ENCODE measurements around the gene TFEB.

TFEB gene

DNA sequence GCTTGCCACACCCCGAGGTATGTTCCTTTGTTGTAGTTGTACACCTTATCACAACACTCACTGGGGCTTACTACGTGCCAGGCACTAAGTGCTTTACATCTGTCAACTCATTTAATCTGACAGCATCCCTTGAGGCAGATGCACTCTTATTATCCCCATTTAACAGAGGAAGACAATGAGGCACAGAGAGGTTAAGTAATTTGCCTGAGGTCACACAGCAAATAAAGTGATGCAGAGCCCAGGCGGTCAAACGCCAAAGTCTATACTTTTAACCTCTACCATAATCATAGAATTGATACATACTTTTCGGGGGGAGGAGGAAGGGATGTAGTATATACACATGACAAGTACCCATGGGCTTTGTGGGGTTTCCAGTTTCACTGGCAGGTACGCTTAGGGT lies 59.4 kb downstream of the TFEB start:
- no peak for DNase-seq (ENCODE audit: low read depth in 3 of 3)

DNA sequence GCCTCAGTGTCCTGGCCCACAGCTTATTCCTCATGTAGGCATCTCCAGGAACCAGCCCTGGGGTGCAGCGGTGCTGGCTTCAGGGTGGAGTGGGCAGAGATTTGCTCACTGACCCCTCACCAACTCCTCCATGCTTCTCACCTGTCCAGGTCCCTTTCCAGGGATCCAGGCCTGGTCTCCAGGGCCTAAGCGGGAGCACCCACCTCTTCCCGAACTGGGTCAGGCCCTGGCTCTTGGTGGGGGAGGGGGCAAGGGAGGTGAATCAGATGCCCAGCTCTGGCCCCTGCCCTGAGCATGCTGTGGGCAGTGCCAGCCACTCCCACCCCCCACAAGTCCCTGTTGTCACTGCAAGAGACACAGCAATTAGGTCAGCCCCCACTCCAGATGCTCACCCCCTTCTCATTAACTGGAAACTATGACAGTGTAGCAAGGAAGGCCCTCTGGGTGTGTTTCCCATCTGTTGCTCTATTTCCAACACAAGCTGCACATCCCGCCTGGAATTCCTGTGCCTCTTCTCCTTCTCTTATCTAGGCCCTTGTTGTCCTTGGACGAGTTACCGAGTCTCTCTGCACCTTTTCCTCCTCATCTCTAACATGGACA lies 60.1 kb downstream of the TFEB start:
- no peak for DNase-seq (ENCODE audit: low read depth in 3 of 3)

DNA sequence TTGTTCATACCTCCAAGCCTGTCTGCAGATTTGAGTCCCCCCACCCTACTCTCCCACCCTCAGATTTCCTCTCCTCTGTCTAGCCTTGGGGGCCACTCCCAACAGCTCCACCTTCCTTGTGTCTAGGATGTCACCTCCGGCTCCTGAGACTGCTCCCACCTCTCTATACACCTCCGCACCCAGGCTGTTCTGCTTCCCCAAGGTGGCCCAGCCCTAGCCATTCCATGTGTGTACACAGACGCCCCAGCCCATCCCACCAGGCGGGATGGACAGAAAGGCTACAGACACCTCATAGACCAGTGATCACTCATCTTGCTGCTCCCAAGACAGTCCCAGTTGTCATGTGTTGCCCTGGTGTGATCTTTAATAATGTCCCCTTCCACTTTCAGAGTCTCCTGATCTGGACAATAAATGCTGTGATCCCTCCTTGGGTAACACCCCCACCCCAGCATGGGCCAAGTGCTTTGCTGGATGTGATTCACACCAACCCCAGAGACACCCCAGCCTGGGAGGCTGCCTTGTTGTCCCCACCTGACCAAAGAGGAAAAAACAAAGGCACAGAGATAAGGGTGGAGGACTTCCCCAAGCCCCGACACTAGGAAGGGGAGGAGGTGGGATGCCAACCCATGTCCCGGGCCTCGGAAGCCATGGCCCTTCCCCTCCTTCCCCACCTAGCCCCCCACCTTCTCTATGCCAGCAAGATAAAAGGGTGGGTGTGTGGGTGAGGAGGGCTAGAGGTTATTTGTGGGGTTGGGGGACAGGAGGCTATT lies 61.0 kb downstream of the TFEB start:
- DNase-seq (ENCODE audit: low read depth in 3 of 3): no peak

DNA sequence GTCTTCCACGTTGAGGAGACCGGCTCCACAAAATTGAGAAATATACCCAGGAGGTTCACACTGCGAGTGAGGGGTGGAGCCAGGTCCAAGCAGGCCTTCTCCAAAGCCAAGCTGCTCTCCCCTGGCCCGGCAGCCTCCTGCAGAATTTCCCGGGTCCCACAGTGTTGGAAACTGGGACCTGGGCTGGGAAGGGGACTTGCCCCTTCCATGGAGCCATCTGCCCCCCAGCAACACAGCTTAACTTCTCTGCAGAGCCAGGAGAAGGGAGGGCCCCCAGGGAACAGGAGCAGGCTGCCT lies 61.8 kb downstream of the TFEB start:
- no peak for DNase-seq (ENCODE audit: low read depth in 3 of 3)

DNA sequence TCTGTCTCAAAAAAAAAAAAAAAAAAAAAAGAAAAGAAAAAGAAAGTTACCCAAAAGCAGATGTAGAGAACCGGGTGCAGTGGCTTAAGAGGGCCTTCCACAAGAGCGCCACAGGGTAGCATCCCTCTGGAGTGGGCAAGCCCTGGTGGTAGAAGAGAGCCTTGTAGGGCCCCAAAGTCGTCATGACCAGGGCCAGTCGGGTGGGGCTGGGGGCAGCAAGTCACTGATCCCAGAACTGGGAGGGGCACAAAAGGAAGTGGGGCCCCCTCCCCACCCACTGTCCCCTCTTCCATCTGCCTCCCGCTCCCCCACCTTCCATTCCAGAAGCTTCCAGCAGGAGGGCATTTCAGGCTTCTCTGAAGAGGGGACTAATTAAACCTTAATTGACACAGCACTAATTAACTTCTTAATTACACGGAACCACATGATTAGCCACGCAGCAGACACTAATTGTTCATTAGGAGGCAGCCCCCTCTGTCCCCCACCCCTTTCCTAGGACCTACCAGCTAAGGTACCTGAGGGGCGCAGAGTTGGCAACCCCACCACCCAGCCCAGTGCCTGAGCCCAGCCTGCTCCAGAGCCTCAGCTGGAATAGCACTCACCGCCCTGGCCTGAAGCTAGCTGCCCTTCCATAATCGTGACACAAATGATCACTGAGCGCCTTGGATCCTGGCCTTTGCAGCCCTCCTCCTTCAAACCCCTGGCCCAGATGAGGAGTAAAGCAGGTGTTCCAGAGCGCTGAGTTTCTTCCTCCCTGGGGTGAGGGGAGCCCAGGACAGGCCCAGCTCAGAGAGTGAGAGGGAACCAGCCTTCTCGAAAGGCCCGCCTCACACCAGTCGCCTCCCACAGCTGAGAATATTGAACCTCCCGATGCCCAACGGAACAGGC lies 62.3 kb downstream of the TFEB start:
- DNase-seq (ENCODE audit: low read depth in 3 of 3): no peak

DNA sequence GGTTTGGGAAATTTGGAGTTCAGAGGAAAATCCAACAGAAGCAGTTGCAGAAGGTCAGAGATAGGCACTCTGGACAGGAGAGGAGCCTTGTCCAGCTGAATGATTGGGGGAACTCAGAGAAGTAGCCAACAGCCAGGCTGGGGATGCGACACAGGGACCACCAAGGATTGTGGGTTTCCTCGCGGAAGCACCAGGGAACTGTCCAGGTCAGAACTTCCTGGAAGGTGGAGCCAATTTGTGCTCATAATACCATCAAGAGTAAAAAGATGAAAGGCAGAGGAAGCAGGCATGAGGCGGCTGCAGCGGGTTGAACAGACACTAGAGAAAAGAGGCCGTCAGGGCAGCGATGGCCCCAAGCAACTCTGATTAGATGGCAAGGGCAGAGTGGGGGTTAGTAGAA lies 63.4 kb downstream of the TFEB start:
- DNase-seq (ENCODE audit: low read depth in 3 of 3): no peak

DNA sequence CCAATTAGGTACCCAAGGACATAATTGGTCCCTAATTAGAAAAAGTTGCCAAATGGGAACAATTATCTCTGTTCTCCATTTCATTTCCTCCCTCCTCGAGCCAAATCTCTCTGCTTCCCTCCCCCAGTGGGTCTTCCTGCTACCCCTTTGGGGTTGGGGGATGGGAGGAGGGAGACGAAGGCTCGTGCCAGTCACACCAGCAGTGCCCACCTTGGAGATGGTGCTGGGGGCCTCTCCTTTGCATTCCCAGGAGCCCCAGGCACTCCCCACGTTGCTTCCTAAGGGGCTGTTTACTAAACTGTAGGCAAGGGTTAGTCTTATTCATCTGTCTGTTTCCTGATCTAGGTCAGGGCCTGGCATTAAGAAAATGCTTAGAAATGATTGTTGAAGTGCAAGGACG lies 64.0 kb downstream of the TFEB start:
- no peak for DNase-seq (ENCODE audit: low read depth in 3 of 3)

DNA sequence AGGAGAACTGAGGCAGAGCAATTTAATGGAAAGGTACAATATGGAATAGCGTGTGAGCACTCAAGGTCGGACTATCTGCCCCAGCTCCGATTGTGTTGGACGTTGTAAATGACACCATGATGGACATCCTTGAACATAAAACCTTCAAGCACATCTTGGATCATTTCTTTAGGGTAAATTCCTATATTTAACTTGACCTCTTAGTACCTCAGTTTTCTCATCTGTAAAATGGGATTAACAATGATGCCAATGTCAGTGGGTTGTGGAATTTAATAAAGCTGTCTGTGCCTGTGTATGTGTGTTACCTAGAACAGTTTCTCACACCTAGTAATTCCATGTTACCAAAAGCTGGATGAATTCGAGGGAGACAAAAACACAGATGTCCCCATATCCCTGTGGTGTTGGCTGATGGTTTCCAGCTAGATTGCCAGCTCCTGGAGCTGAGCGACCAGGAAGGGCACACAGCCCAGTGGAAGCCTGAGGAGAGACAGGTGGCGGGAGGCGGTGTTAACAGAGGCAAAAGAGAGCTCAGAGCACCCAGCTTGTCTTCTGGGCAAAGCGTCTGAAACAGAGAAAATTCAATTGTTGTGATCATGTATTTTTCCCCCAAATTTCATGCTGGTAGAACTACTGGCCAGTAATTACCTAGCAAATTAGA lies 64.6 kb downstream of the TFEB start:
- DNase-seq (ENCODE audit: low read depth in 3 of 3): no peak

DNA sequence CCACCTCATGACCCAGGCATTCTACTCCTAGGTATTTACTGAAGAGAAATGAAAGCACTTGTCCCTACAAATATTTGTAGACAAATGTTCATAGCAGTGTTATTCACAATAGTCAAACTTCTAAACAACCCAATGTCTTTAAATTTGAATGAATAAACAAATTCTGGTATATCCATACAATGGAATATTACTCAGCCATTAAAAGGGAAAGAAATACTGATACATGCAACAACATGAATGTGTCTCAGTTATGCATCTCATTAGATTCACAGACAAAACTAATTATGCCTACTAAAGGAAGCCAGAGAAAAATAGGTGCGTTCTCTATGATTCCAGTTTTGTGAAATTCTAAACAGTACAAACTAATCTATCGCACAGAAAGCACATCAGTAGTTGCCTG lies 66.4 kb downstream of the TFEB start:
- no peak for DNase-seq (ENCODE audit: low read depth in 3 of 3)

DNA sequence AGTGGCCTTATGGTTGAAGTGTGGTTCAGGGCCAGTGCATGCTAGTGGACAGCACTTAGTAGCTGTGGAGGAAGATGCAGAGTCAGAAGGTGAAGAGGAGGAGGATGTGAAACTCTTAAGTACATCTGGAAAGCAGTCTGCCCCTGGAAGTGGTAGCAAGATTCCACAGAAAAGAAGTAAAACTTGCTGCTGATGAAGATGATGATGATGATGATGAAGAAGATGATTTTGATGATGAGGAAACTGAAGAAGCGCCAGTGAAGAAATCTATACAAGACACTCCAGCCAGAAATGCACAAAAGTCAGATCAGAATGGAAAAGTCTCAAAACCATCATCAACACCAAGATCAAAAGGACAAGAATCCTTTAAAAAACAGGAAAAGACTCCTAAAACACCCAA lies 68.2 kb downstream of the TFEB start:
- no peak for DNase-seq (ENCODE audit: low read depth in 3 of 3)

DNA sequence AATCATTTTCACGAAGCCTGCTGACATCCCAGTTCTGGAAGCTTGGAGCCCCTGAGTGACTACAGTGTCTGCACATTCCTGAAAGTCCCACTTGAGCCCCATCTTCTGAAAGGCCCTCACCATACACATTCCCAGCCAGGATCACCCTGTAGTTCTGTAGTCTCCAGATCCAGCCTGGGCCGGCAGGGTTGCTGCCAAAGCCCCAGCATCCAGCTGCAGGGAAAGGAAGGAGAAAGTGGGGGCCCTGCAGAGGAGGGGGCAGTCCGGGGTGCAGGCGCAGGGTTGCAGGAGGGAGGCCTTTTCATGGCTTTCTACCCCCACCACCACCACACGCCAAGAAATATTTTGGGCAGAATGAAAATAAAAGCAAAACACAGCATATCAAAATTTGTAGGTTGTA lies 71.1 kb downstream of the TFEB start:
- DNase-seq (ENCODE audit: low read depth in 3 of 3): no peak

DNA sequence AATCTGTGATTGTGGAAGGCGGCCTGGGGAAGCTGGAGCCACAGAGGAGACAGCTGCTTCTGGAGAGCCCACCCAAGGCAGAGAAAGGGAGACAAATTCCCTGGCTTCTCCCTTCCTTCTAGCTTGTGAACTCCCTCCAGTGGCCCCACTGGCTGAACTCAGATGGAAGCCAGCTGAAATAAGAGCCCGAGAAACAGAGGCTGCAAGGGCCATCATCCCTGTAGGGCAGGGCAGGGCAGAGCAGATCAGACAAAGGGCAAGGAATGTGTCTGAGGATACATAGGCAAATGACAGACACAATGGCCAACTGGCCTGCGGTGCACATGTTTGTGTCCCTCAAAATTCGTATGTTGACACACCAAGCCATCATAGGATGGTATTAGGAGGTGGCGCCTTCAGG lies 71.8 kb downstream of the TFEB start:
- no peak for DNase-seq (ENCODE audit: low read depth in 3 of 3)

DNA sequence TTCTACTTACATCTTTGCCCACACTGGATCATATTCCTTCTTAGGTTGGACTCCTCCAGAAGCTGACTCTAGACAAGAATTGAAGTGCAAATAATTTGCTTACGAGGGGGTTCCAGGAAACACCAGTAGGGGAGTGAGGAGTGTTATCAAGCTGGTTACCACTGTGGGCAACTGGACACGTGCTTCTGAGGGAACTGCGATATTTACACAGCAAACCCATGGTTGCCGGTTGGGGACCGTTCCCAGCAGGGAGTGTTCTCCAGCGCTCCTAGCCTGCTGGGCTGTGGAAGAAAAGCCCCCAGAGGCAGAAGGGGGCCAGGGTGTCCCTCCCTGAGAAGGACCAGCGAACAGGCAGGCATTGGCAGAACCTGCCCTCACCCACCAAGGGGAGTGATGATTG lies 75.5 kb downstream of the TFEB start:
- DNase-seq (ENCODE audit: low read depth in 3 of 3): no peak

DNA sequence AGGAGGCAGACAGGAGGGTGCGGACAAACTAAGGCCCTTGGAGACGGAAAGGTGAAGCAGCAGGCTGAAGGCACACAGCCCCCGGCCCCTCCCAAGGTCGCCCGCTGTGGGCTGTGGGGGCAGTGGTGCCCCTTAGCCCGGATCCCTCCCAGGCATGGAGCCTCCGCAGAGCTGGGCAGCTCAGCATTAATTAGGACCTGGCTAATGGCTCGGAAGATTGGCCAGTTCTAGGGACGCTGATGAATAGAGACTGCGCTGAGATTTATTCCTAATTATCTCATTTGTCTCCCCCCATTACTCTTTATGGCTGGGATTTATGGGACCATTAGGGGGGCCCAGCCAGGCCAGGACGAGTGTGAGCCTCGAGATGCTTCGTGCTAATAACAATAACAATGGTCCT lies 76.8 kb downstream of the TFEB start:
- no peak for DNase-seq (ENCODE audit: low read depth in 3 of 3)

DNA sequence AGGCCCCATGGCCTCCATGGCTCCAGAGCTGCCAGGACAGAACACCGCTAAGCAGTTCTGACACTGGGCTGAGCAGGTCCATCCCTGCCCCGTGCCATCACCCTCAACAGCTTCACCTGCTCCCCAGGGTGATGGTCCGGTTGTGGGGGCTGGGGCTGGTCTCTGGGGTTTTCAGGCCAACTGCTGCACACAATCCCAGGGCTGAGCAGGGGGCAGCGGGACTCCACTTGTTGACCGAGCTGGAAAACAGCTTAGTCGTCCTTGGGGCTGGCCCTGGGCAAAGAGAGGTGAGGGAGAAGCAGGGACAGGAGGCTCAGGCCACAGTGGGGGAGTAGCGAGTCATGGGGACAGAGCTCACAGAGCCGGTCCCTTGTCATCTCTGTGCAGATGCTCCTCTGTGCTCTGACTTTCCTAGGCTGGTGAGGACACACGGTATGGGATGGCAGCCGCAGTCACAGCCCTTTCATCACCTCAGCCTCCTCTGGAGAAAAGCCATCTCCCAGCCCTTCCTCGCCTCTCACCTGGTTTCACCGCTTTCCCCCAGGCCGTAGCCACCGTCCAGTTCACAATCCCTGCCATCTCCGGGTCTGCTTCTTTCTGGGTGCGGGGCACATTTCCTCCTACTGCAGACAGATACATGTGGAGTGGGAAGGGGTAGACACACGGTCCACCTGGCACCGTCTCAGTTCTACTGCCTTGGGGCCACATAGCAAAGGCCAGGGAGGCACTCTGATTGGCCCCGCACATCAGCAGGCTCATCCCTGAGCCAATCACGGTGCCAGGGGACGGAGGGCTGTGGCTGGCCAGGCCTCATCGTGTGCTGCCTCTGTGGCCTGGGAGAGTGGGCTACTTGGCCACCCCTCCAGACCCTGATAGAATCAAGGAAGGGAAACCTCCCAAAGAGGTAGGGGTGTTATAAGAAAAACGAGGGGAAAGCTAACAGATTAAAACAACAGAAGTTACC lies 78.0 kb downstream of the TFEB start:
- DNase-seq (ENCODE audit: low read depth in 3 of 3): no peak

DNA sequence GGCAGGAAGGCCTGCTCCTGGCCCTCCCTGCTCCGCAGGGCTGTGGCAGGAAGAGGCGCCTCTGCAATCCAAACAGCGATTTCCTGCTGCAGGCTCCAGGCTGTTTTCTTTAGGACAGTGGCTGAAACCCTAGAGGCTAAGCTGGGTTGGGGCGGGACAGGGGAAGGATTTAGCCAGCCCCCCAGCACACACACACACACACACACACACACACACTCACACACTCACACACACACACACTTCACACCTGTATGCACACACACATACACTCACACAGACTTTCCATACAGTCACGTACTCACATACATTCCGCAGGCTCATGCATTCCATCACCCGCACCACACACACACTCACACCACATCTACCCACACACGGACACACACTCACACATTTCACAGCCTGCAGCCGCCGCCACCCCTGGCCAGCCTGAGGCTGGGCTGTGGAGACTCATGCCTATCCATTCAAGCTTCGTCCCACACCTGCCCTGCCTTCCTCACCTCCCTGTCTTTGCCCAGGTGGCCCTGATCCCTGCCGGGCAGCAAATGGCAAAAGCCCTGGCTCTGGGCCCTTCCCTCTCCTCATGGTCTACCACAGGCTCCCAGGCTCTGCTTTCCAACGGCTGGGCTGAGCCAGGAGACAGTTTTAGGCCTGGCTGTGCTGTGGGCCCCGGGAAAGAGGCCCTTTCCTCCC lies 79.3 kb downstream of the TFEB start:
- no peak for DNase-seq (ENCODE audit: low read depth in 3 of 3)

DNA sequence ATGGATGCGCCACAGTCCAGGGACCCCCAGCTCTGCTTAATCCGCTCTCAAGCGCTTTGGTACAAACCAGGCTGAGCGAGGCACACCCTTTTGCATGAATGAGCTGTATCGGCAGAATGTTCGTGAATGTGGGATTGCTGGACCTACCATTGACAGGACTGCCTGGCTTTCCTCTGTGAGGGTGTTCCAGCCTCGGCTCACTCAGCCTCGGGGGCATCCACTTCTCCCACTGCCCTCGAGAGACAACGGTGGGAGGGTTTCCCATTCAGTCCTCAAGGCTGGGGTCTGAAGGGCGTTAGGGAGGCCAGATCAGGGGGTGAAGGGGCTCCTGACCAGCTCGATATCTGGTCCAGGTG lies 79.8 kb downstream of the TFEB start:
- DNase-seq (ENCODE audit: low read depth in 3 of 3): no peak

DNA sequence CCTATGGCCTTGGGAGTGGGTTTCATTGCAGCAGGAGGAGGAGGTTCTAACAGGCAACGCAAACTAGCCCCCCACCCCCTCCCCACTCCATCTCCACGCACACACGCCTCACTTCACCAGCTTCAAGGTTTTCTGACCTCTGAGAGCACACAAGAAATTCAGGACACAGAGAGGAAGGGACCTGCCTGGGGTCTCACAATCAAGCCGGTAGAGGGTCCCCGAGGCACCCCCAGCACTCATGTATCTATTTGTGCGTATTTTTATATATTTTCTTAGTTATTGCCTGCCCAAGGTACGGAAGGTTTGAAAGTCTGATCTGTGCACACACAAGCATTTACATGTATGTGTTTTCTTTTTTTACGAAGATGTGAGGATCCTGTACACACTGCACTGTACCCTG lies 80.2 kb downstream of the TFEB start:
- DNase-seq (ENCODE audit: low read depth in 3 of 3): no peak

DNA sequence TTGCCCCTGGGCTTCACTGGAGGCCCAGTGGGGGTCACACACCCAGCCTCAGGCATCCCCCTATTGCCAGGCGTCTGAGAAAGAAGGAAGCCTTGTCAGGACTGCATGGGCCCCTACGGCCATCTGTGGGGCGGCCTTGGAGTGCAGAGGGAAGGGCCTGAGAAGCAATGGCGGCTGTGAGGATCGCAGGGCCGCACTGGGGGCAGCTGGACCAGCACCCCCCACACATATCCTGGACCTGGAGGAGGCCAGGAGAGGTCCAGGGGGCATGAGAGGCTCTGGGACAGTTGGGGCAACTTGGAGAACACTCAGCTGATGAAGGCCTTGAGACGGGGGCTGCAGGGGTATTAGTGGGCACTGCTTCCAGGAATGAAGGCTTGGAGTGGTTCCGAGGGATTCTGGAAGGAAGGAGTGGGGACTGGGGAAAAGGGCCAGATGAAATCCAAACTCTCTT lies 80.7 kb downstream of the TFEB start:
- DNase-seq (ENCODE audit: low read depth in 3 of 3): no peak

DNA sequence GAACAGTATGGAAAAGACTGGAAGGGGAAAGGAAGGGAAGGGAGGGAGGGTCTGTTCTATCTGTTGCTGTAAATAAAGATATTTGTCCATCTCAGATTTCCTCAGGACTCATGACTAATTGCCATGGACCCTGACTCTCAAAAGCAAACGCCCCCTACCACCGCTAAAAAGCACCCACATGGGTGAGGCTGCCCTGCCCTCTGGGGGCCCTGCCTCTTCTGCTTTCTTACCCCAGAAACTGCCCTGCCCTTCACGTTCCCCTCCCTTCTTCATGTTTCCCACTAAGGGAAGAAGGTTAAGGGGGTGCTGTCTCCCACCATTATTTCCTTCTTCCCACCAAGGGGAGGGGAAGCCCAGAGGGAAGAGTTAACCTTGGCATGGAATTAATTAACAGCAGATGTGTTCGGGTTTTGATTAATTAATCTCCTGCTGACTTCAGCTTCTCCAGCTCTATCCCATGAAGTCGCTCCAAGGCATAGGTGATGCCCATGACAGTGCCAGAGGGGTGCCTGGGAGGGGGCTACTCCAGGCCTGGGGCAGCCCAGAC lies 81.2 kb downstream of the TFEB start:
- no peak for DNase-seq (ENCODE audit: low read depth in 3 of 3)
